Uterus (tissue), 2 donors: ENCODE results near the gene SLC43A3.

Experiments
- POLR2A ChIP-seq, 2 donors: fragments of 450-650 bp; IDR thresholded peaks; one replicate each; pipeline ENCODE4 v1.6.1; 2016; ENCODE audit warnings: antibody characterized with exemption in 2 of 2, mild to moderate bottlenecking in 1 of 2, moderate library complexity in 1 of 2
- TF ChIP-seq, protein P1 (sequence below), 4 experiments: fragments of 200-600 bp in 2 of 4; fragments of 450-650 bp in 2 of 4; sonication (generic) in 2 of 4; IDR thresholded peaks; one replicate each; pipeline ENCODE4 v1.5.1; 2016 to 2019; ENCODE audit warnings: antibody characterized with exemption in 4 of 4, mild to moderate bottlenecking in 2 of 4, moderate library complexity in 1 of 4

DNA sequence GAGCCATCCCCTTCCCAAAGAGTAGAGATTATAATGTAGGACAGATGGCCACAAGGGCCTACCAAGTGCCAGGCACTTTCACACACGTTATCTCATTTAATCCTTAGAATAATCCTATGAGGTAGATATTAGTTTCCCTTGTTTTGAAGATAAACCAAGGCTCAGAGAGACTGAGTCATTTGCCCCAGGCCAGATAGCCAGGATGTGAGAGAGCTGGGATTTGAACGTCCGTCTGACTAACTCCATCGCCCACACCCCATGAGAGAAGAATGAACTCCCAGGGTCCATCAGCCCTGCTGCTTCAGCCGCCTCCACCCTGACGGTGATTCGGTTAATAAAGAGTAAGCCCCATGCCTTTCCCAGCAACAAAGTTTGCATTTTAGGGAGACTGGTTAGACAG lies 56.7 kb downstream of the SLC43A3 start:
- TF ChIP-seq, protein P1, sequence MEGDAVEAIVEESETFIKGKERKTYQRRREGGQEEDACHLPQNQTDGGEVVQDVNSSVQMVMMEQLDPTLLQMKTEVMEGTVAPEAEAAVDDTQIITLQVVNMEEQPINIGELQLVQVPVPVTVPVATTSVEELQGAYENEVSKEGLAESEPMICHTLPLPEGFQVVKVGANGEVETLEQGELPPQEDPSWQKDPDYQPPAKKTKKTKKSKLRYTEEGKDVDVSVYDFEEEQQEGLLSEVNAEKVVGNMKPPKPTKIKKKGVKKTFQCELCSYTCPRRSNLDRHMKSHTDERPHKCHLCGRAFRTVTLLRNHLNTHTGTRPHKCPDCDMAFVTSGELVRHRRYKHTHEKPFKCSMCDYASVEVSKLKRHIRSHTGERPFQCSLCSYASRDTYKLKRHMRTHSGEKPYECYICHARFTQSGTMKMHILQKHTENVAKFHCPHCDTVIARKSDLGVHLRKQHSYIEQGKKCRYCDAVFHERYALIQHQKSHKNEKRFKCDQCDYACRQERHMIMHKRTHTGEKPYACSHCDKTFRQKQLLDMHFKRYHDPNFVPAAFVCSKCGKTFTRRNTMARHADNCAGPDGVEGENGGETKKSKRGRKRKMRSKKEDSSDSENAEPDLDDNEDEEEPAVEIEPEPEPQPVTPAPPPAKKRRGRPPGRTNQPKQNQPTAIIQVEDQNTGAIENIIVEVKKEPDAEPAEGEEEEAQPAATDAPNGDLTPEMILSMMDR (IDR thresholded peaks at IDR 0.05), result no peak
- TF ChIP-seq POLR2A (IDR thresholded peaks at IDR 0.05), result no peak
